Putamen (tissue), 1 donor: ENCODE results near the gene CLNK.
"Not testable (repeated sequence)": the region's sequence is repeated elsewhere in the genome, so short reads cannot be mapped to it uniquely, and the experiment has no call there.

ENCODE experiments used
- DNase-seq: peaks from one replicate; pipeline ENCODE4 v3.0.0-alpha.2; 2016; ENCODE audit warnings: low spot score

The CLNK gene

DNA sequence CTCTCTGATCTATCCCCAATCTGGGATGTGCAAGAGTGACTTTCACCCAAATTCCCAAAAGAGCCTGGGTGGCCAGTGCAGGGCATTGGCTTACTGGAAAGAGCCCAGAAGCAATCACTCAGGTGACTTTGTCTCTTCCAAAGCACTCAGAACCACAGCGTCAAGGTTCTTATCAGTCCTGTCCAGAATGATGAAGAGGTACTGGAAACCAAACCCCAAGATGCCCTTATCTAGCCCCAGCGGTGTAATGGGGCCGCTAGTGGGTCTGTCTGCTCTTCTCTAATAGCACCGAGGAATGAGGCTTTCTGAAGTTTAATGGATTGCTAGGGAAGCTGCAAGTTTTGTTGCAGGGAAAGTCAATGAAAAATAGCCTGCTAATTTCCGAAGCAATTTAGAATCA lies 21.6 kb downstream of the CLNK start:
- no peak for DNase-seq

DNA sequence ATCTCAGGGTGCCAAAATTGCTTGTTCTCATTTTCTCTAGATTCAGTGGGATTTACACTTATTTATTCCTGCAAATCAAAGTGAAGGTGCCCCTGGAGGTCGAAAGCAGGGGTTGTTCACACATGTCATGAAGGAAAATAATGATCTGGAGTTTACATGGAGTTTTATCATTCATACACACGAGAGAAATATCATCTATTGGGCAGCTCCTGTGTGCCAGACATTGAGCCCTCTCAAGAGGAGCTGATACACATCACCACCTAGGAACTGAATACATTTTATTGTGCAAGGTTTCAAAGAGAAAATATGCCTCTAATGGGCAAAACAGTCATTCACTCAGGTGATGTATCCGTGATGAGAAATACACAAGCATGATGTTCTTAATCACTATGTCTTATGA lies 23.5 kb downstream of the CLNK start:
- no peak for DNase-seq

DNA sequence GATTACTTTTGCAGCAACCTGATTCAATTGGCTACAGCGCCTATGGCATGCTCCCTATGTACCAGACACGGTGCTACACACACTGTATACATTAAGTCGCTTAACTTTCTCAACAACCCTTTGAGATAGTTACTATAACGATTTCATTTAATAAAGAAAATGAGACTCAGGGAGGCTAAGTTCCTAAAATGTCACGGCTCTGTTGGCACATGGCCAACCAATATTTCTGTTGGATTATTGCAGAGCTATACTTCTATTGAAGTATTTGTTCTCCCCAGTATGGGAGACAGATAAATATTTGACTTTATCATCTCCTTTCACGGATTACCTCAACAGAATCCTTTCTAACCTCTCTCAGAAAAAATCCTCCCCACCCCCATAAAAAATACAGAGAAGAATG lies 25.3 kb downstream of the CLNK start:
- DNase-seq: no peak

DNA sequence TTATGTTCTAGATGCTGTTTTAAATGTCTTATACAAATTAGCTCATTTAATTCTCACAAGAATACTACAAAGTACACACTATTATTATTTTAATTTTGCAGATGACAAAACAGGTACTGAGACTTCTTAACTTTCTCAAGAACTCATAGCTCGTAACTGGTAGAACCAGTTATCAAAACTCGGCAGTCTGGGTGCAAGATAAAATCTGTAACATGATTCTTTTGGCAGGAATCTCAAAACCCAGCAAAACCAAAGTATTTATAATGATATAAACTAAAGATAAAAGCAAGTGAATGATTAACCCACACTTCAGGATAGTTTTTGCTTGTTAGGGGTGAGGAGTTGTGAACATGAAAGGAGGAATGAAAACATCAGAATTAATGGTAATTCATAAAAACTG lies 27.6 kb downstream of the CLNK start:
- DNase-seq: no peak

DNA sequence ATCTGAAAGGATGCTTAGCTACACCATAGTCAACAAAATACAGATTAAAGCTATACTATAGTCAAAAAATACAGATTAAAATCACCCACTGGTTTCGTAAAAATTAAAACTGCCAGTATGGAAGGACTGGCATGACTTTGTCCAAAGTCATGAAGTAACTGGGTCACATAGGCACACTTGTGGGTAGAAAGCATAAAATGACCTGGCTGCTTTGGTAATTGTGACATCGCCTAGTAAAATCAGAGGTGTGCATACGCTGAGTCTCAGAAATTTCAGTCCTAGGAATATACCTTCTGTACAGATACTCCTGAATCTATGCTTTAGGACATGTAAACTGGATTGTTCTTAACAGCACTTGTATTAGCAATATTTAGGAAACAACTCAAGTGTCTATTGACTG lies 28.1 kb downstream of the CLNK start:
- DNase-seq: no peak

DNA sequence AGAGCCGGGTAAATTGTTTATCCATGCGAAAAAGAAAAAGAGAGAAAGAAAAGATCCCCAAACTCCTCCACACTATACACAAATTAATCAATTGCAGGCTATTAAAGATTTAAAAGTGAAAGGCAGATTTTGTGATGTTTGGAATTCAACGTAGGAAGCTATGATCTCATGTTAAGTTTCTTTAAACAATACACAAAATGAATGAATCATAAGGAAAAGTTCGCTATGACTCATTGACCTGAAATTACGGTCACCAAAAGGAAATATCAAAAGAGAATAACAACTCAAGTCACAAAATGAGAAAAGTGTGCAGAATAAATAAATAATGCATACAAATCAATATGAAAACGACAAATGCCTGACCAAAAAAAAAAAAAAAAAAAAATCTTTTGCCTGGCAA lies 28.6 kb downstream of the CLNK start:
- DNase-seq: no peak

DNA sequence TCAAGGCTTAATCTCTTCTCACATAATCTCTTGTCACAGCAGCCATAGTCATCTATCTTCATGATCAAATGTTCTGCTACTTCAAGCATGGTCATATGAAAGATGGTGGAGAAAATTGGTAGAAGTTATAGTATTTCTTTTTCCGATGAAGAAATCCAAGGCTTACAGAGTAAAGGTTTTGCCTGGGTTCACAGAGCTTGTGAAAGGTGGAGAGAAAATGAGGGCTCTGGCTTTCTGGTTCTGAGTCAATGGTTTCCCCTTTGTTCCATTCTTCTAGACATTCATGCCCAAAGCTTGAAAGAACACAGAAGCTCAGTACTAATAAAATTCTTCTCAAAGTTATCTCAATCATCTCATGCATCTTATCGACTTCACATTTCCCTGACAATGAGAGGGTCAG lies 36.1 kb downstream of the CLNK start:
- no peak for DNase-seq

DNA sequence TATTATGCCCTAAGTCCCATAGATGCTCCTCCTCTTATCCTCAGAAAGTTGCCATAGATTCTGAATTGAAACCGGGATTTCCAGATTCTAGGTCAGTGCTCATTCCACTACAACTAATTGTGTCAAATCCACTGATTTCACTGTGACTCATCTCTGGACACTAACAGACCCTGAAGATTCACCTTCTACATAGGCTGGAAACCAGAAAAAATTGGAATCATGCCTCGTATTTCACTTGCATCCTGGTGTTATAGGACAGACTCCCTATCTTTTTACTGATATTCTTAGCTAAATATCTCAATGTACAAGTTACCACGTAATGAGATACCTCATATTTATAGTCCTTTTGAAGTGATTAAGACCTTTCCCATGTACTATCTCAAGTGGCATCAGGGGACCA lies 36.7 kb downstream of the CLNK start:
- DNase-seq: no peak

DNA sequence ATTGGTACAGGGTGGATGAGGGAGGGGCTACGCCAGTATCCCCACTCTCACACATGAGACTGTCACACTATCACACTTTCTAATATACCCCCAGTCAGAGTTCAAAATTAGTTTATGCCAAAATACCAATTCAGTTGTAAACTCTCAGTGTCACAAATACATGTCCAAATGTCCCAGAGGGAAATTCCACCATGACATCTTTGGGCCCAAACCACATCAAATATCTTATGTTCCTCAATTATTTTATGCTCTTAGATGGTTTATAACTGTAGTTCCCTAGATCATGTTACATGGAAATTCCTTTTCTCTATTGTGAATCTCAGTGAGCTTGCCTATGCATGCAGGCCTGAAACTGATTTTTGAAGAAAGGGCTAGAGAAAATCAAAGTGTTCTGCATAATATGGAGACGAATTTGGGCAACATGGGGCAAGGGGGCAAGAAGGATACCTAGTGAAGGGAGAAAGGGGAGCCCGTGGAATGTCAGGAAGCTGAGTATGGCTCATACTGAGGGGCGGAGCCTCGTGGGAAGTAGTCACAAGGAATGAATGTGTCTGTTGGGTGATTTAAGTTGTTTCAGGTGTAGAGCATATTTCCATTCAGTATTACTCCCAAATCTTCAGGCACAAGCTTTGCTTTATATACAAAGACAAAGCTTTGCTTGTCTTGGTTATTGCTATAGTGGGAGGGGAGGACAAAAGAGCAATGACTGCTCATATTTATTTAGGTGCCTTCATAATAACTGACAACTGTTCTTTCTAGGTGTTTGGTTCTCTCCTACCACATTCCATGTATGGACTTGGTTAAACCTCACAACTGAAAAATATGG lies 40.8 kb downstream of the CLNK start:
- no peak for DNase-seq

DNA sequence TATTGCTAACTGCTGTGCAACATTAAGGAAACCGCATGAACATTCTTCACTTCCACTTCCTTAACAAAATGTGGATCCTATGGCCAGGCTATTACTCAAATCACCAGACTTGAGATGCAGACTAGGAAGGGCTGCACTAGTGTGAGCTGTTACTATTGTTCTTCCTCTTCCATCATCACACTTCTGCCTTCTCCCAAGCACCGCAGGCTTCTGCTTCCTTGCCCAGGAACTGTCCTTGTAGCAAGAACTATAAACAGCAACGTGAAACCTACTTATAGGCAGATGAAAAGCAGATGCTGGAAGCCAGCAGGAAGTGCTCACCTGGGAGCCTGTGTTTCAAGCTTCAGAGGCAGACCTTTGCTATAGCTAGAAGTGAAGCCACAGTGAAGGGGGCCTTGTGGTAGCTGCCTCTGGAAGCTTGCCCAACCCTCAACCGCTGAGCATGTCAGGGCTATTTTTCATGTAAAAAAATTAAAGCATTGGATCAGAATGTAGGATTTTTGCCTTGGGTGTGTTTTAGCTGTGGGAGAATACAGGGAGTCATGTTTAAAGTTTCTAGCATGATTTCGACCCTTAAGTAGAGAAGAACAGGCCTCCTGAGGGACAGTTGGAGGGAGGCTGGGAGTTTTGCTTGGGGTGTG lies 43.9 kb downstream of the CLNK start:
- peak; percentile 26 for DNase-seq

DNA sequence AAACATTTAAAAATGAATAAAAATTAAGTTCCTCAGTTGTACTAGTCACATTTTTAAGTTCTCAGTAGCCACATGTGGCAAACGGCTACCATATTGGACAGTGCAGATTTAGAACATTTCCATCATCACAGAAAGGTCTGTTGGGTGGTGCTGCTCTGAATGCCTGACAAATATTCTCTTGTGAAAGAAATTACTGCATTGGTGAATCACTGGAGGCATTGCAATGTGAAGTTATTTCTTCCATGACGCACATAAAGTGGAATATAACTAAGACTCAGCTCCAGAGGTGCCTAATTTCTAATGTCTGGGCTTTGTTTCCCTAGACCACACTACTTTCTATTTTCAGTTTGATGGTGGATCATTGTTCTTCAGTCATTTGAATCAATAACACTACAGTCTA lies 44.9 kb downstream of the CLNK start:
- DNase-seq: no peak

DNA sequence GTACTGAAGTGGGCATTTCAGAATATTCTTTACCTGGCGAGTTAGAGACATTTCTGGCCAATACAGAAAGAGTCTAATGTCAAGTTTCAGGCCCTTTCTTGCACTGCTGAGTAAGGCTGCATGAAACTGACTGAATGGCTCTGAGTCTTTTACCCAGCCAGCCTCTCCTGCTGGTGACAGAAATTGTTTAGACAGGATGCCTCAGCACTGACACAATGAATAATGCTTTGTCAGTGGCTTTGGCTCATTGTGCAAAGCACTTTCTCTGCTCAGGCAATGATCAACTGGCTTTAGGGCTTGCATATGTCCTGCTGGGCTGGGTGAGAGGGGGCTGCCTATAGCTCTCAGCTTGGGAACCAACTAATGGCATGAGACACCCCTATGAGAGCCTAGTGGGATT lies 45.5 kb downstream of the CLNK start:
- no peak for DNase-seq

DNA sequence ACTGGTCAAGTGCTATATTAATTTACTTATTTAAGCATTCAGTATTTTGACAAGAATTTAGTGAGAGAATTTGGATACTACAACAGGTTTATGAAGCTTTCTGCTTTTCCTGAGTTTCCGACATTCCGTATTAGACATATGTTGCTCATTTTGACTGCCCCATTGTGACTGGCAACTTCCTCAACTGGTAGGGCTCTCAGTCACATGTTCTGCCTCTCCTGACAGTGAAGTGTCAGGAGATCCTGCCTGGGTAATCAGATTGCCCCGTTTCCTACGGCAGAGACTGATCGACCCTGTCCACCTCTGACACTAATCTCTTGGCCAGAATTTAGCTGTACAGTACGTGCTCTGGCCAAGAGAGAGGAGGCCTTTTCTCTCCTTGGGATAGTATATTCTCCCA lies 49.5 kb downstream of the CLNK start:
- DNase-seq: no peak

DNA sequence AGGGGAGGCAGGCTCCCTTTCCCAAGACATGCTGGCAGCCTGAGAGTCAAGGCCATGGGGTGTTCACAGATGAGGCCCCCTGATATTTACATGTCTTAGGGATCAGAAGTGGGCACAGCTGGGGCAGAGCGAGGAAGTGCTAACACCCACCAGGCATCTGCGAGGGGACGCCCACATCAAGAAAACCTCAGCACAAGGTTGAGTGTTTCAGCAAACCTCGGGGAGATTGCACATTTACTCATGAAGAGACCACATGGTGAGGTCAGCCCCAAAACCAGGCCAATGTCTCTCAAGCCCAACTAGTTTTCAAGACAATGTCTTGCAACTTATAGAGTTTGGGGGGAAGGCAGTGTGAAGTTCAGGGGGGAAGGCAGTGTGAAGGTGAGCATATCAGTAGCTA lies 55.2 kb downstream of the CLNK start:
- DNase-seq: no peak

DNA sequence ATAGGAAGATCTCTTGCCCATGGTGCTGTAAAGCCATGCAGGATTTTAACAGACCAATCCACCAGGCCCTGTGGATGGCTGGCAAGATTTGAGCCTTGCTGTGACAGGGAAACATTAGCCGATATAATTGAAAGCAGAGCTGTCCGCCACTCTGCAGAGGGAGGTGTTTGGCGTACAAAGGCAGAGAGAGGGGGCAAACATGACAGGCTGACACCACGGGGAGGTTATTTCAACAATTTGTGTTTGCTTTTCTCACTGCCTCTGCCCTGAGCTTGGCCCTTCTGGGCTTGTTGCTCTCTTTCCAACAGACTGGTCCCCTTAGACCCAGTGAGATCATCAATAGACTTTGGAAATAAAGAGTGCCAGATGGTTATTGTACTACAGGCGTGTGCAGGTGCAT lies 59.4 kb downstream of the CLNK start:
- DNase-seq: no peak

DNA sequence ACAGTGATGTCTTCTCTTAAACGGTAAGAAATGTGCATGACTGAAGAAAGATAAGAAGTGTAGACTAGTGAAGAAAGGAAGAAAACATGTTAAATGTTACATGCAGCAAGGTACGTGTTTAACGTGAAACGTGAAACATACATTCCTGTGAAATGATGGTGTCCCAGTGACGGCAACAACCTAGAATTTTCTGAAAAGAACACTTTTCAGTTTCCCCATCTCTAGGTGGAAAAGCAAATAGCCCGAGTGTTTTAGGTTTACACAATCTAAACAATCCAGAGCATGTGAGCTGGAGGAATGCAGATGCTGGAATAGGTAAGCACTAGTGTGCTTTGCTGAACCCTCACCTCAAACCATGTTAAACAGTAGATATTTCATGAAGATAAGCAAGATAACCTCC lies 60.7 kb downstream of the CLNK start:
- DNase-seq: no peak

DNA sequence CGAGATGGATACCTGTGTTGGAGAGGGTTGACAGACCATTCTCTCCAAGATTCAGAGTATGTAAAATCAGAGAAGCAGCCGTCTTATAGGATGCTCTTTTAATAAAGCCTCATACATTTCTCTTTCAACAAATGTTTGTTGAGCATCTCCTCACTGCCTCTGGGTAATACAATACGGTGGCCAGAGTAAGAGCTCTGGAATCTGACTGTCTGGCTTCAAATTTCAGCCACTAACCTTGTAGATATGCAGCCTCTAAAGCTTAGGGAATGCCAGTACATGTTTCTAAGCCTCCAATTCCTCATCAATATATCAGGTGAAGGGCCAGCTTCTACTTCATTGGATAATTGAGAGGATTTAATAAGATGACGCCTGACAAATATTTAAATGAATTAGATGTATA lies 61.3 kb downstream of the CLNK start:
- no peak for DNase-seq

DNA sequence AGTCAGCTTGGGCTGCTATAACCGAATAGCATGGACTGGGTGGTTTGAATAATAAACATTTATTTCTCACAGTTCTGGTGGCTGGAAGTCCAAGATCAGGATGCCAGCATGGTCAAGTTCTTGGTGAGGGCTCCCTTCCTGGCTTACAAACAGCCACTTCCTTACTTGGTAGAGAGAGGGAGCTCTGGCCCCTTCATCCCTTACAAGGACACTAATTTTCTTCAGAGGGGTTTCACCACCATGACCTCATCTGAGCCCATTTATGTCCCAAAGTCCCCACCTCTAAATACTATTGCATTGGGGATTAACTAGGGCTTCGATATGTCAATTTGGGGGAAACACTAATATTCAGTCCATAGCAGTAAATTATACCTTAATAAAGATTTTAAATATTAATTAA lies 61.8 kb downstream of the CLNK start:
- no peak for DNase-seq

DNA sequence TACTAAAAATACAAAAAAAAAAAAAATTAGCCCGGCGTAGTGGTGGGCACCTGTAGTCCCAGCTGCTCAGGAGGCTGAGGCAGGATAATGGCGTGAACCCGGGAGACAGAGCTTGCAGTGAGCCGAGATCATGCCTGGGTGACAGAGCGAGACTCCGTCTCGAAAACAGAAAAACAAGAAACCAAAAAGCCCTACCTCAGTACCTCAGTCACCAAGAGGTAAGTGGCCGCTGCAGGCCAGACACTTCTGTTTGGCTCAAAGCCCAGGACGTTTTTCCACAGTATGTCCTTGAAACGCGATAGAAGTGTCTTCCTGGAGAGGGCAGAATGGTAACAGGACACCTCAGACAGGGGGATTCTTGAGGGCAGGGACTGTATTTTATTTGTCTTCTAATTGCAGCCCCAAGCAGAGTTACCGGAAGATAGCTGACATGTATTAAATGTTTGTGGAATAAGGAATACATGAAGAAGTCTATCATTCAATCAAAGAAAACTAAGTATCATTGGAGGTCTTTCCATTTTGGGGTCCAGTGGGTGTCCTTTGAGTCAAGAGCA lies 63.6 kb downstream of the CLNK start:
- no peak for DNase-seq

DNA sequence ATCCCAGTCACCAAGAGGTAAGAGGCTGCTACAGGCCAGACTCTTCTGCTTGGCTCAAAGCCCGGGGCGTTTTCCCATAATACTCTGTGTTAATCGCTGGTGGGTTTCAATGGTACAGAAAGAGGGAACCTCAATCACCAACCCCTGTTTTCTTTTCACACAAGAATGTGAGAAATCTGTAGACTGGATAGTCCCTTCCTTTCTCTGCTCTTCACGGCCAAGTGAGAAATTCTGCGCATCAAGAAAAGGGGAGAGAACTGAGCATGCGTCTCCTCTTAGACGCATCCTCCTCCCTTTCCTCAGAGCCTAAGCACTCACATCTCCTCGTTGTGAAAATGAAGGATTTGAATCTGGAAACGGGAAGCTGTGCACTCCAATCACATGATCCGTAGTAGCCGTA lies 64.7 kb downstream of the CLNK start:
- no peak for DNase-seq

DNA sequence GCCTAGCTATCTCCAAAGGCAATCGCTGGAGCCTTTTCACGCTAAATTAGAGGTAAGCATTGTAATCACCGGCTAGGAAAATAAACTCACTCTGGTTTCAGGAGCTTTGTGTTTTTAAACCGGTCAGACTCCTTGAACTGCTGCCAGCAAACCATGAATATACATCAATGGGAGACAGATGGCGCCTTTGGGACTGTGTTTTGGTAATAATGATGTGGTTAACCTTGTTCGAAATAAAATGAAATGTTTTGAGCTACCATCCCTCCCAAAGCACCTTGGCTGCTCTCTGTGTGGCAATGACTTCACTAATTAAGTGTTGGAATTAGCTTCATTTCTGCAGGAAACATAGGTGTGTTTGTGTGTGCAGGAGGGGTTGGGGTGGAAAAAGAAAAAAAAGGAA lies 65.3 kb downstream of the CLNK start:
- no peak for DNase-seq

DNA sequence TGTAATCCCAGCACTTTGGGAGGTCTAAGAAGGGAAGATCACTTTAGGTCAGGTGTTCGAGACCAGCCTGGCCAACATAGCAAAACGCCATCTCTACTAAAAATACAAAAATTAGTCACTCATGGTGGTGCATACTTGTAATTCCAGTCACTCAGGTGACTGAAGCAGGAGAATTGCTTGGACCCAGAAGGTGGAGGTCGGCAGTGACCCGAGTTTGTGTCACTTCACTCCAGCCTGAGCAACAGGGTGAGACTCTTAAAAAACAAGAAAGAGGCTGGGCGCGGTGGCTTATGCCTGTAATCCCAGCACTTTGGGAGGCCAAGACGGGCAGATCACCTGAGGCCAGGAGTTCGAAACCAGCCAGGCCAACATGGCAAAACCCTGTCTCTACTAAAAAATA lies 69.6 kb downstream of the CLNK start:
- not testable (repeated sequence) for DNase-seq

DNA sequence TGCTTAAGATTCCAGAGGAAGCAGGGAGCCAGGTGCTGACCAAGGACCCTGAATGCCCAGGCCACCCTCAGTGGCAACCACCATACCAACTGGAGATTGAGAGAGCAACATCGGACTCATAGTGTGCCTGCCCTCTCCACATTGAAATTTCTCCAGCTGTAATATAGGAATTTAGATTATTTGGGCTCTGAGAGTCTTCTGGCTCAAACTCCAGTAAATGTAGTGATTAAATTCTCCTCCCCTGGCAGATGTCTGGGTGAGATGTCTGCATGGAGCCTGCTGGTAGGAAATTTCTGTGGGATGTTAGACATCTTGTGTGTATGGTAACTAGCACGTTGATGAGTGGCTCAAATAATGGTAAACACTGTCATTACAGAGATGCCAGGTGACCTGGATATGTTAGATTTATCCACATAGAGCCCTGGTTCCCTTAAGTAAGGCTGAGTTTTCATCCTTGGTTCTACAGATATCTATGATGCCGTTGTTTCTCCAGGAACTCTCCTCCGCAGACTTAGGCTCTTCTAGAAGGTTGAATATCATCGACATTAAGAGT lies 70.6 kb downstream of the CLNK start:
- no peak for DNase-seq
